GM10266 (cell line): ENCODE data around the gene PRSS21.

Source experiments
- DNase-seq: peaks from one replicate; pipeline ENCODE4 v3.0.0; 2012; ENCODE audit errors: extremely low spot score
- TF ChIP-seq, protein P1 (sequence below): IDR thresholded peaks from 2 replicates; pipeline ENCODE4 v1.5.1; 2012; ENCODE audit warnings: mild to moderate bottlenecking, low read depth; ENCODE audit not compliant: control insufficient read depth, insufficient read depth; ENCODE audit errors: missing control alignments

Gene PRSS21

DNA sequence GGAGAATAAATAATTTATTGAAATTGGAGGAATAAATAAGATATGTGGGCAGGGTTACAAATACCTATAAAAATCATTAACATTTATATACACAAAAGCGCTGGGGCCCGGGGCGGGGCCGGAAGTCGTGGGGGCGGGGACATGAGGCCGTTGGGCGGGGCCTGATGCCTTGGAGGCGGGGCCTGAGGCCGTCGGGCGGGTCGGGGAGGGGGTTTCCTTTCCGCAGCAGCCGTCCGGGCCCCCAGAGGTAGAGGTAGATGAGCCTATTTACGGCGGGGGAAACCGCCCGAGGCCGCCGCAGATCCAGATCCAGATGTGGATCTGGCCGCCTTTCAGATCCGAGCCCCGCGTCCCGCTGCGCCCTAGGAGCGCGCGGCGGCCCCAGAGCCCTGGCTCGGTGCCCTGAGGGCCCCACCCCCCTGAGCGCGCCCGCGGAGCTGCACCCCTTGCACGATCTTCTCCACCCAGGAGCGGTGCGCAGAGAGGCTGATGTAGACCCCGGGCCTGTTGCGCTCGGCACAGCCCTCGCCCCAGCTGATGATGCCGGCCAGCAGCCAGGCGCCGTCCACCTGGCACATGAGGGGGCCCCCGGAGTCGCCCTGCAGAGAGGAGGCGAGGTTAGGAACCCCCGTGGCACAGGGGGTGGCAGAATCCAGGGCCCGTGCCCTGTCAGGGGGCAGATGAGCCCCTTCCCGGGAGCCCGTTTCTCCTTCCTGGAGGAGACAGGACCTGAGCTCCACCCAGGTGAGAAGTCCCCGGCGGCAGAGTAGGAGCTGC, 35.9 kb downstream of the PRSS21 start:
- DNase-seq, result no peak
- TF ChIP-seq, protein P1, sequence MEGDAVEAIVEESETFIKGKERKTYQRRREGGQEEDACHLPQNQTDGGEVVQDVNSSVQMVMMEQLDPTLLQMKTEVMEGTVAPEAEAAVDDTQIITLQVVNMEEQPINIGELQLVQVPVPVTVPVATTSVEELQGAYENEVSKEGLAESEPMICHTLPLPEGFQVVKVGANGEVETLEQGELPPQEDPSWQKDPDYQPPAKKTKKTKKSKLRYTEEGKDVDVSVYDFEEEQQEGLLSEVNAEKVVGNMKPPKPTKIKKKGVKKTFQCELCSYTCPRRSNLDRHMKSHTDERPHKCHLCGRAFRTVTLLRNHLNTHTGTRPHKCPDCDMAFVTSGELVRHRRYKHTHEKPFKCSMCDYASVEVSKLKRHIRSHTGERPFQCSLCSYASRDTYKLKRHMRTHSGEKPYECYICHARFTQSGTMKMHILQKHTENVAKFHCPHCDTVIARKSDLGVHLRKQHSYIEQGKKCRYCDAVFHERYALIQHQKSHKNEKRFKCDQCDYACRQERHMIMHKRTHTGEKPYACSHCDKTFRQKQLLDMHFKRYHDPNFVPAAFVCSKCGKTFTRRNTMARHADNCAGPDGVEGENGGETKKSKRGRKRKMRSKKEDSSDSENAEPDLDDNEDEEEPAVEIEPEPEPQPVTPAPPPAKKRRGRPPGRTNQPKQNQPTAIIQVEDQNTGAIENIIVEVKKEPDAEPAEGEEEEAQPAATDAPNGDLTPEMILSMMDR, result no peak

DNA sequence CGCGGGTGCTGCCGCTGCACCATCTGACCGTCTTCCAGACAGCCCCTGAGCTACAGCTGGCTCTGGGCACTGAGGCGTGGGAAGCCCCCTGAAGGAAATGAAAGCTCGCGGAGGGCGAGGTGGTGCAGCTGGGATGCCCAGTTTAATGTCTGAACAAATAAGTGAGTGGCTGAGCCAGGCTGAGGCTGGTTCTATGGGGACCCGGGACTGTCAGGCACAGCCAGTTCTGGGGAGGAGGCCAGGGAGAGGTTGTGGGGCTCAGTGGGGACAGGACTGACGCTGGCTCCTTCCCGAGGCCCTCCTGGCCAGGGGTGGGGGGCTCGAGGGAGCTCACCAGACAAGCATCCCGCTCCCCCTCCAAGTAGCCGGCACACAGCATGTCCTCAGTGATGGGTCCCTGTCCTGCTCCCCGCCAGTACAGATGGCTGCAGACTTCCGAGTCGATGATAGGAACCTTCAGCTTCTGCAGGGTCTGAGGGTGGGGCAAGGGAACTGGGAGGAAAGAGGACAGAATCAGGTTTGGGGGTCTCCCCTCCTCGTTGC, 36.6 kb downstream of the PRSS21 start:
- DNase-seq, result no peak
- TF ChIP-seq, protein P1, result no peak

DNA sequence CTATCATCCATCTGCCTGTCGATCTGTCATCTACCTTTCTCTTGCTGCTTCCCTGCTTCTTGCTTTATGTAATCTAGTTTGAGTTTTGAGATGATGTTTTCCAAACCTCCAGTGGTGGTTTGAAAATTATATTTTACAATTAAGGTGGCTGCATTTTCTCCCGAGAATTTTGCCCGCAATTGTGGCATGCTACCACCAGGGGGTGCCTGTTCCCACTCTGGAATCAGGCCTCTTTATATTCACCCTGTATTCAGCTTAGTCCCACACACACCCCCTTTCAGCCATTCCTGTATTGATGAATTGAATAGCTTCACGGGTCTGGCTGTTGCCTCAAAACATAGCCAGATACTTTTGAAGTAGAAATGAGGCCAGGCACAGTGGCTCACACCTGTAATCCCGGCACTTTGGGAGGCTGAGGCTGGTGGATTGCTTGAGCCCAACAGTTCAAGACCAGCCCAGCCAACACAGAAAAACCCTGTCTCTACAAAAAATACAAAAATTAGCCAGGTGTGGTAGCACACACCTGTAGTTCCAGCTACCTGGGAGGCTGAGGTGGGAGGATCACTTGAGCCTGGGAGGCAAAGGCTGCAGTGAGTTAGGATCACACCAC, 37.8 kb downstream of the PRSS21 start:
- peak; percentile 42 for DNase-seq
- TF ChIP-seq, protein P1, result peak; percentile 30

DNA sequence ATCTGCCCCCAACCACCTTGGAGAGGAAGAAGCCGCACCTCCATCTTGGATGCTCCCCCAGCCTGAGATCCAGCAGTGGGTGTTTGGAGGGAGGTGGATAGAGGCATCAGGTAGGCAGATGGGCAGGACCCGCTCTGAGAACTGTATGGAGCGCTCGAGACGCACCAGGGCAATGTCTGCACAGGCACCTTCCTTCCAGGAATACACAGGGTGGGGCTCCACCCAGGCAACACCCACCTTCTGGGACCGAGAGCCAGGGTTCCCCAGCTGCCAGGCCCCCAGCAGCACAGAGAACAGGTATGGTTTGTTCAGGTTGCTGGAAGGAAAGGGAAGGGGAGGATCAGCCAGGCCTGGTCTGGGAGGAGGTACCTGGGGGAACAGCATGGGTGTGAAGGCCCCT, 38.5 kb downstream of the PRSS21 start:
- DNase-seq, result peak; percentile 28
- TF ChIP-seq, protein P1, result no peak

DNA sequence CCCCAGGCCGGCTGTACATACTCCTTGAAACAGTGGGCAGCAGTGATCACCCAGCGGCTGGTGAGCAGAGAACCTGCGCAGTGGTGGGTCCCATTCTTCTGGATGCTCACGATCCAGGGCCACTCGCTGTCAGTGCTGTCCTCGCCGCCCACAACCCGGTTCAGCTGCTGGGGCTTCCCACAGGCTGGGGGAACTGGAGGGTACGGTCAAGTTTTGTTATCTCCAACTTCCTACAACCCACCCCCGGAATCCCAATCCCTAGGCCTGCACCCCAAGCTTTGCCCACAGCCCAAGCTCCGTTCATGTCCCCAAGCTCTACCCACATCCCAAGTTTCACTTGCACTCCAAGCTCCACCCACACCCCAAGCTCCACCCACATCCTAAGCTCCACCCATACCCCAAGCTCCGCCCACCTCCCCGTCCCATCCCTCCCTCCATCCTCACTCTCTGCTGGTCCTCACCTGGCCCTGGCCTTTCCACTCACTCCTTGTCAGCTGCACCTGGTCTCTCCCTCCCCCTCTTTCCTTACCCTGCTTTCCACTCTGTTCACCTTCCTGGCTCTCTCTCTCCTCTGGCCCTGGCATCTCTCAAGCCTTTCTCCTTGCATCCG, 39.1 kb downstream of the PRSS21 start:
- DNase-seq, result no peak
- TF ChIP-seq, protein P1, result no peak

DNA sequence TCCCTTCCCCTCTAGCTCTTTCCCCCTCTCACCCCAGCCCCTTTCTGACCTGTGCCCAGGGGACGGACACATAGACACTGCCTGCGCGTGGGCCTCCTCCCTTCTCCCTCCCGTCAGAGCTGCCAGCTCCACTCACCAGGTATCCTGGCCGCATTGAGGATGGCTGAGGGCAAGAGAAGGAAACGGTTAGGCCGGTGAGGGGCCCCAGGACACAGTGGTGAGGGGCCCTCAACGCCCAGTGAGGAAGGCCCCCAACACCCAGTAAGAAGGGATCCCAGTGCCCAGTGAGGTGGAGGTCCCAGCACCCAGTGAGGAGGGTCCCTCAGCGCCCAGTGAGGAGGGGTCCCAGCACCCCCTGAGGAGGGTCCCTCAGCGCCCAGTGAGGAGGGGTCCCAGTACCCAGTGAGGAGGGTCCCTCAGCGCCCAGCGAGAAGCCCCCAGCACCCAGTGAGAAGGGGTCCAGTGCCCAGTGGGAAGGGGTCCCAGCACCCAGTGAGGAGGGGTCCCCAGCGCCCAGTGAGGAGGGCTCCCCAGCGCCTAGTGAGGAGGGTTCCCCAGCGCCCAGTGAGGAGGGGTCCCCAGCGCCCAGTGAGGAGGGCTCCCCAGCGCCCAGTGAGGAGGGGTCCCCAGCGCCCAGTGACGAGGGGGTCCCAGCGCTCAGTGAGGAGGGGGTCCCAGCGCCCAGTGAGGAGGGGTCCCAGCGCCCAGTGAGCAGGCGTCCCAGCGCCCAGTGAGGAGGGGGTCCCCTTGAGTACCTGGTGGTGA, 39.8 kb downstream of the PRSS21 start:
- DNase-seq, result no peak
- TF ChIP-seq, protein P1, result no peak
